Measurements from ENCODE around the gene ATP6V1C2.
"Not testable (repeated sequence)": the region's sequence is repeated elsewhere in the genome, so short reads cannot be mapped to it uniquely, and the experiment has no call there.

Gene ATP6V1C2

DNA sequence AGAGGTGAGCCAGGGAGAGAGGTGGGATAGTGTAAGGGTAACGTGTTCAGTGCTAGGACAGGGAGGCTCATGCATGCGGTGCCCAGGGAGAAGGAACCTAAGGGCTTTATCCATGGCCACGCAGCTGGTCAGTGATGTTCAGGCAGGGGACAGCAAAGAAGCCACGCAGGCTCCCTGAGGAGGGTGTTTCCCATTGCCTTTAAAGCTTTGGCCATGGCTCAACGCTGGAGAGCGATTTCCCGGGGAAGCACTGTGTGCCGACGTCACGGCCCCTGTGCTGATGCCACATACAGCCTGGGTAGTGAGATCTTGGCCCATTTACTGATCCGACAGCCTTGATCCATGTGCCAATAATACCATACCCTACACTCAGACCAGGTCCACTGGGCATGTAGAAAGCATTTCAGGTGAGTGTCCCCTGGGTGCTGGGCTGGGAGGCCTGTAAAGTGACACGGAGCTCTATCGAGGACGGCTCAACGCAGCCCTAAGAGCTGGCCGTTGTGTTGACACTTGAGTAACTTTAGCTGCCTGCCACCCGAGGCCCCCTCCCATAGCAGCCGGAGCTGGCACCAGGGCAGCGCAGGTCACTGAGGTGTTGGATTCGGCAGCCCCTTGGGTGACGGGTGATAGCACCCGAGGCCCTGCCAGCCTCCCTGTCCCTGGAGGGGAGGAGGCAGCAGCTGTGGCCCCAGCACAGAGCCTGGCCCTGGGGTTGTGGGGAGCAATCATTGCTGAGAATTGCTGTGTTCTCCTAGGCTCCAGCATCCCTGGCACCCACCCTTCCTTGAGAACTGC is 49.7 kb downstream of the ATP6V1C2 start:
- DNase-seq (ENCODE audit: low read depth), result no peak

DNA sequence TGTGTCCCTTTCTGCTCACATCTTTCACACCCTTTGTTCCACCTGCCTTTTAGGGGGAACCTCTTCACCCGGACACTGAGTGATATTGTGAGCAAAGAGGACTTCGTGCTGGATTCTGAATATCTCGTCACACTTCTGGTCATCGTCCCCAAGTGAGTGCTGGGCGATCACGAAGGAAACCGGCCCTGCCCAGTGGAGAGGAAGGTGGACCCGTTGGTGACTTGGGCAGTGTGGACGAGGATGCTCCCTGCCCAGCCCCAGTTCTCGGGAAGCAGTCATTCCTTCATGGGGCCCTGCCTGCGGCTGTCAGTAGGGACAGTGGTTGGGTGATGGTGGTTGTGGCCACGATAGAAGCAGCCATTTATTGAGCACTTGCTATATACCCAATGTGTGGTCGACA is 50.4 kb downstream of the ATP6V1C2 start:
- no peak for DNase-seq (ENCODE audit: low read depth)

DNA sequence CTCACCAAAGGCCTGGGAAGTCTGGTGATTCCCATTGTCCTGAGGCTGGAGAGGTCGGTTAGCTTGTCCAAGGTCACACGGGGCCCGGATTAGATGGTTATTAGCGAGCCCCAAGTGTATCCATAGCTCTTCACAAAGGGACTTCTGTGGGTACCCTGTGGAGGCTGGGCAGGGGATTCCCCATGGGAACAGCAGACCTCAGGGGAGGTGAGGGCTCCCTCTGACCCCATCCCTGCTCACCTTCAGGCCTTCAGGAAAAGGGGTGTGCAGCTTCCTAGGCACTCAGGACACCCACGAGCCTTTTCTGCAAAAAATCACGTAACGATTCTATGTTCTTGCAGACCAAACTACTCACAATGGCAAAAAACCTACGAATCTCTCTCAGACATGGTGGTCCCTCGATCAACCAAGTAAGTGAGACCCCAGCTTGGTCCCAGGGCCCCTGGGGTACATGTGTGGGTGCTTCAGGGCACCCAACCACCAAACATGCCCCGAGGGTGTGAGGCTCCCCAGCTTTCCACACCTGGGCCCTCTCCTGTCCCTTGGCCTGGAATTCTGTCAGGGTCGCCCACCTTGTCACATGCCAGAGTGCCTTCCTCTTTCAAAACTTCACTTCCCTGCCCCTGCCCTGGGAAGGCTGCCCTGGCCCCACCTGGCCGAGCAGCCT is 50.9 kb downstream of the ATP6V1C2 start:
- DNase-seq (ENCODE audit: low read depth), result no peak

DNA sequence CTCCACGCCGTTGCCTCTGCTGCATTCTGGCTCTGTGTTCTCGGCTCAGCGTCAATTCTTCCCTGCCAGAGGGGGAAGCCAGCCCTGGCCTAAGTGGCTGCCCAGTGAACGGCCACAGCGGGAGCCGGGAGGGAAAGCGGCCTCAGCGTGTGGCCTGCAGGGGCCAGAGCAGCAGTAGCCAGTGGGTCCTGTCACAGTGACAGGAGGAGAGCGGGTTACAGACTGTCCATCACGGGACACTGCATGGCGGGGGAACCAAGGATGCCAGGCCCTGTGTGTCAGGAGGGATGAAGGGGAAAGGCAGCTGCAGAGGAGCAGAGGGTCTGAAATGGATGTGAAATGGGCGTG is 51.4 kb downstream of the ATP6V1C2 start:
- no peak for DNase-seq (ENCODE audit: low read depth)

DNA sequence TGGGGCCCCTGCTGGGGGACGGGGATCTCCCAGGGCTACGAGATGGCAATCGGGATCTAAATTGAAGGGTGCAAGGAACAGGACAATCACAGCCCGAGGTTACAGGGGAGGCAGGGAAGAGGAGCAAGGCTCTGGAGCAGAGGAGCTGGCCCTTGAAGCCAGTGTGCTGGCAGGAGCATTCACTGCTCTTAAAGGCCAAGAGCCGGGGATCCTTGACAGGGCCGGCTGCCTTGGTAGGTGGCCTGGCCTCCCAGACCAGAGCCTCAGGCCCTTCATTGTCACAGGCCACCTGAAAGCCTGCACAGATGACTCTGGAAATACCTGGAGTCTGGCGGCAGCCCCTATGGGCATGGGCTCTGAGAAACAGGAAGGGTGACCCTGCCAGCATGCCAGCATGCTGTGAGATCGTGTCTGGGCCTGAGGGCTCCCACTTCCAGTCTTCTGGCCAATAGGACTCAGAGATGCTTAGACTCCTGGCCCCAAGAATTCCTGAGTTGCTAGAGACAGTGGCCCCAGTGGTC is 52.5 kb downstream of the ATP6V1C2 start:
- no peak for DNase-seq (ENCODE audit: low read depth)

DNA sequence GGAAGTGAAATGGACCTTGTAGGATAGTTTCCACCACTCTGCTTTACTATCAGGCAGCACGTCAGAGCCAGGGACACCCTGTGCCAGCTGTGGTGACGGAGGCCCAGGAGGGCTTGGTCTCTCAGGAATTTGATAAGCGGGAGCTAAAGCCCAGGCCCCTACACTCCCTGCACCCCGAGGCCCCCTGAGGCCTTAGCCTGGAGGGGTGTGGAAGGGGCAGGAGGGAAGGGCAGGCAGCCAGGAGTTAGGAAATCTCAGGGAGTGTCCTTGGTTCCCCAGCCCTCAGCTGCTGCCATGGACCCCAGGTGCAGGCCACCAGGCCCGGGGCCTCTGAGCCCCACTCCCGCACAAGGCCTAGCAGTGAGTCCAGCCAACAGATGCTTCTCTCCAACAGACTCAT is 53.0 kb downstream of the ATP6V1C2 start:
- no peak for DNase-seq (ENCODE audit: low read depth)

DNA sequence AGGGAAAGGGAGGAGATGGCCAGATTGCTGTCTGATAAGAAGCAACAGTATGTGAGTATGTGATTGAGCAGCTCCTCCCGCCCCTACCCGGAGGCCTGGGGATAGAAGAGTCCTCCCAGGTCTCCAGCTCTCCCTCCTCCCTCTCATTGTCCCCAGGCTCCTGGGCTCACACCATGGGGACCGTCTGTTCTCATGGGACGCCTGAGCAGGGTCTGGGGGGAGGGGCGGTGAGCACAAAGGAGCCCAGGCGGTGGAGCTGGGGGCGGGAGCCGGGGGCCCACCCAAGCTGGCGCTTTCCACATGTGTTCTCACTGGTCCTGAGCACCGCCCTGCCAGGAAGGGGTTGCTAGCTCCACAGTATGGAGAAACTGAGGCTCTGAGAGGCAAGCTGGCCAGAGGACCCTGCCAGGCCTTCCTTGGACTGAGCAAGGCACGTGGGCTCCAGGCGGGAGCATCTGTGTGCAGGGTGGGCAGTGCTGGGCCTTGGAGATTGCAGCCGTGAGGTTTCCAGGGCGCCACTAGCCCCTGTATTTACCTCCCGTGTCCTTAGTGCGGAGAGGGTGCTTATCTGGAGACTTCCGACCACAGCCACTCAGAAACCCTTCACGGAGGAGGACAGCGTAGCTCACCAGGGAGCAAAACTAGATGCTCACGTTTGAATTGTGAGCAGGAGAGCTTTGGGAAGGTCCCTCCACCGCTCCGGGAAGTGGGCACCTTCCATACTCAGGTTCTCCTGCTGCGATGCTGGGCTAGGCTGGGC is 53.8 kb downstream of the ATP6V1C2 start:
- DNase-seq (ENCODE audit: low read depth), result no peak

DNA sequence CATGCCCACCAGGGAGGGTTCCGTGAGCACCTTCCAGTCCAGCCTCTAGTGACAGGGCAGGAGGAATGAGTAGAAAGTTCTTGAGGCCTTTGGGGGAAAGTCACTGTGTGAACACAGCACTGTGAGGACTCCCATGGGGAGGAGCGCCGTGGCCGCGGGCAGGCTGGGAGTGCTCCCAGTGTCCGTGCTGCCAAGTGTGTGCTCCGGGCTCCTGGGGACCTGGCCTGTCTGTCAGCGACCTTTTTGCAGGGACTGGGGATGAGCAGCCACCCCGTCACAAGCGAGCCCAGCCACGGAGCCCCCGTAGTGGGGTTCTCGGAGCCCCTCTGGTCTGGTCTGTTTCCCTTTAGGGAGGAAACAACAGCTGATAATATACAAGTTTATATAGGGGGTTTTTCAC is 54.4 kb downstream of the ATP6V1C2 start:
- no peak for DNase-seq (ENCODE audit: low read depth)

DNA sequence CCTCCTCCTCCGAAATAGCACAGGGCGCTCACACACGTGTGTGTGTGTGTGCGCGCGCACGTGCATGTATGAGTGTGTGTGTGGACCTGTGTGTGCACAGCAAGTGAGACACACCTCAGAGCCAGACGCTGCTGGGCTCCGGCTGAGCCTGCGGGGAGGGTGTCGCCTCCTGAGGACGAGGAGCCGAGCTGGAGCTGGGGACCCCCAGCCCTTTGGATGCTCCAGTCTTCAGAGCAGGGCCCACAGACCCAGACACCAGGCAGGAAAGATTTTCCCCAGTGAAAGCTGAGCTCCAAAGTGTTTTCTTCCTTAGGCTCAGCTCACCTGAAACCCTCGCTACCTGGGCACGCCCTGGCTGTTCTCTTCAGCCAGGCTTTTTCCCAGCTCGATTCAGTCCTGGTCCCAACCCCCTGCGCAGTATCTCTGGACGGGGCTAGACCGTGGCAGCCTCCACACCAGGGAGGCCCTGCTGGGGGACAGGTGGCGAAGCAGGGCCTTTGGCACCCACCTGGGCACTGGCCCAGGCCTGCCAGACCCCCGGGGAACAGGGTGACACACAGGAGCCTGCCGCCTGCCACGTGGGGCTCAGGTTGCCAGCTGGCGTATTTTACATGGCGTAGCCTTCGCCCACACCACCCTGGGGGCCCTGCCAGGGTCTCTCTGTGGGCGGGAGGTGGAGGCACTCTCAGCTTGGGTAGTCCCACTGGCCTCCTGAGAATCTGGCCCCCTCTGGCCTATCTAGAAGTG is 55.0 kb downstream of the ATP6V1C2 start:
- no peak for DNase-seq (ENCODE audit: low read depth)

DNA sequence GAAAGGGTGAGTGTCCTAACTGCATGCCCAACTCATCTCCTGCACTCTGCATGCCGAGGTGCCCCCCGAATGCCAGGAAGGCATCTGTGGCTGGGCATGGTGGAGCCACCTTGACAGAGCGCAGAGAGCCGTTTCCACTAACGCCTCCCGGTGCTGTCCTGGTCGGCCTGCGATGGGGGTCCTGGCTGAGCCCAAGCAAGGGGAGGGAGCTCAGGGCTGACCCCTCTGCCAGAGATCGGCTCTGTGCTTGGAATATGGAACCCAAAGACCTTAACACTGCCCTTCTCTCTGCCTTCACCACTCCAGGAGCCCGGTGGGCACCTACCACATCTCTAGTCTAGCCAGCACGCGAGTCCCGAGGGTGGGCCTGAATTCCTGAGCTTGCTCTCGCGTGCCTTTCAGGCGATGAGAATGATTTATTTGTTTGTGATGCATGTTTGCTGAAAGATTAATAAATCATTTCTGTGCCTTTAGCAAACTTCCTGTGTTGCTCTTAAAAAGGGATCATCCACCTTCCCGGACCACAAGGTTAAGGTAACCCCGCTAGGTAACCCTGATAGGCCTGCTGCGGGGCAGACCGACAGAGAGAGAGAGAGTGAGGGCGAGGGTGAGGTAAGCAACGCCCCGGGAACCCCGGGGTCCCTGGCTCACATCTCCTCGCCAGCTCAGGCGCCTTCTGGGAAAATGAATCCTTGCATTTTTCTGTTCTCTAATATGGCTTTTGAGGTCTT is 55.8 kb downstream of the ATP6V1C2 start:
- no peak for DNase-seq (ENCODE audit: low read depth)

DNA sequence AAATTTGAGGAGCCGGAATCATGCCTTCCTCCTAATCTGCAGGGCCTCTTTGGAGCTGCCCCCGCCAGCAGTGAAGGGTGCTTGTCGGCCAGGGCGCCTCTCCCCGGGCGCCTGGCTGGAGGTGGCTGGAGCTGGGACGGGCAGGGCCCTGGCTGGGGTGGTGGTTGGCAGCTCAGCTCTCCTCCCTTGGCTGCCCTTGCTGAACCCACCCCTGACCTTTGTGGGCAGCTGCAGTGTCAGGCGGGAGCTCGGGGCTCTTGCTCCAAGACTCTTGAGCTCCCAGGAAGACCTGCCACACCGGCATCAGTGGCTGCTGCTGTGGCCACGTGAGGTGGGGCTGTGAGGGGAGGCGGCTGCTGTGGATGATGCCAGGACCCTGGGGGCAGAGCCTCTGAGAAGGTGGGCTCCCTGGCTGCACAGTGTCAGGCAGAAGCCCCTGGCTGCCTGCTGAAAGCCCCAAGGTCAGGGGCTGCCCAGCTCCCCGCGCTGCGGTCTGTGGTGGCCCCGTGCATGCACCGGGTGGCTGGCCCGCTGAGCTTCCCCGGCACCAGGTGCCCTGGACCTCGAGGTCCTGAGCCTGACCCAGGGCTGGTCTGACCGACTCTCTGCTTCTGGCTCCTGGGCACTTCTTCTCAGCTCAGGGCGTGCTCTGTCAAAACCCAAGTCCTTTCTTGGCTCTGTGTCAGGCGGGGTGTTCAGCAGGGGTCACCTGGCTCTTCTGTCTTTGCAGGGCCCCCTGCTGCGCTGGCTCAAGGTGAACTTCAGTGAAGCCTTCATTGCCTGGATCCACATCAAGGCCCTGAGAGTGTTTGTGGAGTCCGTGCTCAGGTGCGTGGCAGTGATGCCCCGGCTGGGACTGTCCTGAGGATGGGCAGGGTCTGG is 56.7 kb downstream of the ATP6V1C2 start:
- DNase-seq (ENCODE audit: low read depth), result no peak

DNA sequence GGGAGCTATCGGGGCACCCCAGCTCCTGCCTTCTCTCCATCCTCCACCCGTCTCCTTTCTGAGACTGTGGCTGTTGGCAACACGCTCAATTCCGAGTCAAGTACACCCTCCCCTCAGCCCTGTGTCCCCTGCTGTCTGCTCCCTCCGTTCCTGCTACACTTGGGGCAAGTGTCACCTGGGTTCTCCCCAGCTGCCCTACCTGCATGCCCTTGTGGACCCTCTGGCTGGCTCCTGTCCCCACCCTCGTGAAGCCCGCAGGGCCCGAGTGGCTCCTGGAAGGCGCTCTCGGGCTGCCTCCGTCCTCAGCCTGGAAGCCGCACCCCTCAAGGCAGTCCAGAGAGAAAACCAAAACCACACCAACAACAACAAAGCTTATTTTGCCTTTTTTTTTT is 57.3 kb downstream of the ATP6V1C2 start:
- DNase-seq (ENCODE audit: low read depth), result no peak

DNA sequence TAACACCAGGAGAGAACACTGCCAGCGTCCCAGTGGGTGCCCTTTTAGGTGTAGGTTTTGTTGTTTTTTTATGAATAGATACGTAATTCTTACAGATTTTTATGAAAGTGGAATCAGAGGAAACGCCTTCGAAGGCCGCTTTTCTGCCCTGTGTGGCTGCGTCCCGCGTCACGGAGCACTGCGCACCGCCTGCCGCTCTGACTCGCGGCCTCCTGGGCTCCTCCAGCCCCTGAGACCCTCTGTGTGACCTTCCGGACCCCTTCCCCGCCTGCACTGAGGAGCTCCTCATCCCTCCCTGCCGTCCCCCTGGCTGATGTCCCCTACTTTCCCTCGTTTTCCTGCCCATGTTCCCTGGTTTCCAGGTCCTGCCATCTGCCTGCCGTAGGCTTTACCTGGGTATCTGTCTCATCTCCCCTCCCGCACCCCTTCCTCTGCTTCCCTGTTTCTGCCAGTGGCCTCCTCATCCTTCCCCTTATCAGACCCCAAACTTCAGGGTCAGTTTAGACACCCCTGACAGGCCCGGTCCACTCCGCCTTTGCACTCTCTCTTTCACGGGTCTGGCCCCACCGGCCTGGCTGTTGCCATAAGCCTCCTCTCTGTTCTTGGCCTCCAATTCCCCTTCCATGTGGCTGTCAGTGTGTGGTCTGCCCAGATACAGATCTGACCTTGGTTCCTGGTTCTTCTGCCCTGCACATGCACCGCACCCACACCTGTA is 58.5 kb downstream of the ATP6V1C2 start:
- no peak for DNase-seq (ENCODE audit: low read depth)

DNA sequence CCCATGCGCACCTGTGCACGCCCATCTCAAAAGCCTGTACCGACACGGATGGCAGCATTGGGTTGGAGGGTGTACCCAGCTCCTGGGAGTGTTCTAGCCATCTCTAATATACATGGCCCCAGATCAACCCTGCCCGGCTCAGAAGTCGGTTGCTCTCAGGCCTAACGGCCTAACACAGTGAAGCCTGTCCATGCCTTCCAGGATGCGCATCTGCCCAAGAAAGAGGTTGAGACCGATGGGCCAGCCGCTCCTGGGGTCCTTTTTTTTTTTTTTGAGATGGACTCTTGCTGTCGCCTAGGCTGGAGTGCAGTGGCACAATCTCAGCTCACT is 59.0 kb downstream of the ATP6V1C2 start:
- no peak for DNase-seq (ENCODE audit: low read depth)

DNA sequence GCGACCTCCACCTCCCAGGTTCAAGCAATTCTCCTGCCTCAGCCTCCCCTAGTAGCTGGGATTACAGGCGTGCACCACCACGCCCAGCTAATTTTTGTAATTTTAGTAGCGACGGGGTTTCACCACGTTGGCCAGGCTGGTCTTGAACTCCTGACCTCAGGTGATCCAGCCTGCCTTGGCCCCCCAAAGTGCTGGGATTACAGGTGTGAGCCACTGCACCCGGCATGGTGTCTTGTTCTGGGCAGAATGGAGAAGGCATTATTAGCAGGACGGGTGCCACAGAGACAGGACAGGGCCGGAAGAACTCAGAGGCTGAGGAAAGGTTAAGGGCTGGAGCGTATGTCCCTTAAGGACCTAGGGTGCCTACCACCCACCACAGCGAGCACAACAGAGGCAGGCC is 59.4 kb downstream of the ATP6V1C2 start:
- DNase-seq (ENCODE audit: low read depth), result not testable (repeated sequence)

DNA sequence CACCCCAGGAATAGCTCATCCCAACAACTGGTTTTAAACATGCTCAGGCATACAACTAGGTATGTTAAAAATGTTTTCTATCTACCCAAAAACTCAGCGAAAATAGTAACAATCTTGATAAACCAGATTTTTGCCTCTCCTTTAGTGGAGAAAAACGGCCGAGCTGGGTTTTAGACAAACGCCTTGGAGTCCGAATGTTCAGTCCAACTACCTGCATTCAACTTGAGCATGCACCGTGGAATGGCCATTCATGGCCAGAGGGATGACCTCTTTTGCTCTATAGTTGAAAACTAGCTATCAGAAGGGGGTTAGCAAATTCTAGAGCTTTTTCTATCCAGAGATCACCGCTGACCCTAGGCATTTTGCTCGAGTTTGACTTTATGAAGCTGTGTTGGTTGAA is 60.3 kb downstream of the ATP6V1C2 start:
- DNase-seq (ENCODE audit: low read depth), result no peak

DNA sequence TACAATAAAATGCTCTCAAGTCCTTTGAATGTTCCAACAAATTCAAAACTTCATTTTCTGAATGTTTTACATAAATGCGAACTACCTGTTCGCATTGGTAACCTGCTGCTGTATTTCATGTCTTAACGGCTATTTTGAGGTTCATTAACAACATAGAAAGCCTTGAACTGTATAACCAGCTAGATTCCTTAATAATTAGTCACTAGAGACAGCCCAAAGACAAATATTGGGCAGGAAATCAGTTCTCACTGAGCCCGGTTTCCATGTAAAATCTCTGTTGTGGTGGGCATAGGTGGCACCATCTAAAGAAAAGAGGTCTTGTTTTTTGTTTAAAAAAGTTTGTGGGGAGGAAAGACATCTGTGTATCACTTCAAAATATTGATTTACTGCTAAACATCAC is 62.0 kb downstream of the ATP6V1C2 start:
- DNase-seq (ENCODE audit: low read depth), result no peak

DNA sequence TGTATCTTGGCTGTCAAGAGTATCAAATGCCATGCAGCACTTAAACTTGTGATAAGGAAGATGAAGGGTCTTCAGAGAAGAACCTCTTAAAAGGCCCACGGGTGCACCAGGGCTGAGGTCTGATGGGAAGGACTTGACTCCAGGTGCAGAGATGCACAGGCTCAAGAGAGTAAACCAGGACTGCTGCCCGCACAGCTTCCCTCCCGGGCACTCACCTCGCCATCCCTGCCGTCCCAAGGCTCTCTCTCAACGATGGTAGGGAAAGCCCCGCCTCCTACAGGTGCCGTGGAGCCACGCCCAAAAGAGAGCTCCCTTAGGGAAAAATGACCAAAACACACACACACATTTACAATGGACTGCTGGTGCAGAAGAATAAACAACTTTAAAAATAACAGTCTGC is 63.3 kb downstream of the ATP6V1C2 start:
- DNase-seq (ENCODE audit: low read depth), result no peak

DNA sequence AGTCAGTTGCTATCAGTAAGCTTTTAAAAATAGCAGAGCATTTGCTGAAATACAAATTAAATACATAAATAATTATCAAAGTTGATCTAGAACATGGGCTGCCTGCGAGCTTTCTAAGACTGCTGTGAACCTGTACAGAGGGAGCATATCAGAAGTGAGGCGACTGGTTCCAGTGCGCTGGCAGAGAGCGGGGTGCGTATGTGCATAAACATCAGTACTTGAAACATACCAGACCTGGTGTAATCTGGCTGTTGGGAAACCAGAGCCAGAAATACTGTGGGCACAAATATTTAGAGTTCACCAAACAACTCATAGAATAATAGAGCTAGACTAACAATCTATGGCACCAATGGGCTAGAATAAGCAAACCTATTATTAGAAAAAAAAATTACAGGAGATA is 63.8 kb downstream of the ATP6V1C2 start:
- no peak for DNase-seq (ENCODE audit: low read depth)

All from HS-27A (cell line).